HG03139 (cell line): Measurements from ENCODE around the gene TLK1.
"Not testable (repeated sequence)": the region's sequence is repeated elsewhere in the genome, so short reads cannot be mapped to it uniquely, and the experiment has no call there.

Experiments used
- ATAC-seq: cut with Tn5 transposase; IDR thresholded peaks from one replicate; pipeline ENCODE4 v1.9.1; 2021; ENCODE audit not compliant: unreplicated experiment

TLK1 gene

GRCh38 chr2:171171808-171172207 is 11.1 kb upstream of the TLK1 start:
- no peak for ATAC-seq

- no peak for ATAC-seq
Measured at GRCh38 chr2:171169839-171170238, 9.1 kb upstream of the TLK1 start.

- no peak for ATAC-seq
Measured at GRCh38 chr2:171169333-171169732, 8.6 kb upstream of the TLK1 start.

GRCh38 chr2:171167352-171167997 is 6.8 kb upstream of the TLK1 start:
- no peak for ATAC-seq

- no peak for ATAC-seq
Measured at GRCh38 chr2:171166328-171166983, 5.8 kb upstream of the TLK1 start.

- no peak for ATAC-seq
Measured at GRCh38 chr2:171165967-171166327, 5.3 kb upstream of the TLK1 start.

- ATAC-seq, result no peak
Measured at GRCh38 chr2:171163261-171163660, 2.6 kb upstream of the TLK1 start.

- not testable (repeated sequence) for ATAC-seq
Measured at GRCh38 chr2:171162522-171163197, 2.0 kb upstream of the TLK1 start.

GRCh38 chr2:171160956-171161740 is 455 bp upstream of the TLK1 start:
- ATAC-seq, result peak; percentile 70

GRCh38 chr2:171159372-171160118 is 1.1 kb downstream of the TLK1 start:
- no peak for ATAC-seq

GRCh38 chr2:171158790-171159371 is 1.8 kb downstream of the TLK1 start:
- ATAC-seq, result no peak

GRCh38 chr2:171158036-171158789 is 2.5 kb downstream of the TLK1 start:
- ATAC-seq, result no peak

GRCh38 chr2:171157109-171157500 is 3.6 kb downstream of the TLK1 start:
- no peak for ATAC-seq

GRCh38 chr2:171154348-171154747 is 6.3 kb downstream of the TLK1 start:
- no peak for ATAC-seq

GRCh38 chr2:171150694-171151285 is 9.9 kb downstream of the TLK1 start:
- no peak for ATAC-seq

GRCh38 chr2:171149986-171150693 is 10.6 kb downstream of the TLK1 start:
- ATAC-seq, result no peak

GRCh38 chr2:171149171-171149938 is 11.3 kb downstream of the TLK1 start:
- no peak for ATAC-seq

GRCh38 chr2:171147081-171147480 is 13.6 kb downstream of the TLK1 start:
- no peak for ATAC-seq
